Neural progenitor cell (in vitro differentiated cells): ENCODE data around the gene SHROOM3. TPM values are rescaled to one million over a fixed set of nuclear protein-coding genes. Genes with fewer than 3 reads are reported as not detected.

Experiments used
- DNase-seq: peaks from one replicate; pipeline ENCODE4 v3.0.0-alpha.2; 2016; ENCODE audit warnings: low spot score
- H2AFZ ChIP-seq: fragments of 200-600 bp; sonication (generic); replicated peaks from 2 replicates; pipeline ENCODE4 v1.6.1; 2016; ENCODE audit warnings: antibody characterized with exemption
- H3F3A ChIP-seq: fragments of 200-600 bp; sonication (generic); 2 replicates; pipeline ENCODE4 v1.6.1; 2016; ENCODE audit warnings: antibody characterized with exemption, low read depth
- H3K27ac ChIP-seq: fragments of 200-600 bp; sonication (generic); 2 replicates; pipeline ENCODE4 v1.5.1; 2016; ENCODE audit warnings: mild to moderate bottlenecking
- H3K27me3 ChIP-seq: fragments of 200-600 bp; sonication (generic); 2 replicates; pipeline ENCODE4 v1.6.1; 2016; ENCODE audit warnings: mild to moderate bottlenecking, moderate library complexity
- H3K36me3 ChIP-seq: fragments of 200-600 bp; sonication (generic); 2 replicates; pipeline ENCODE4 v1.5.1; 2016
- H3K4me1 ChIP-seq: fragments of 200-600 bp; sonication (generic); 2 replicates; pipeline ENCODE4 v1.6.1; 2016; ENCODE audit warnings: mixed run types
- H3K4me2 ChIP-seq: fragments of 200-600 bp; sonication (generic); 2 replicates; pipeline ENCODE4 v1.6.1; 2016
- H3K4me3 ChIP-seq: fragments of 200-600 bp; sonication (generic); 2 replicates; pipeline ENCODE4 v1.5.1; 2016
- H3K79me2 ChIP-seq: fragments of 200-600 bp; sonication (generic); 2 replicates; pipeline ENCODE4 v1.6.1; 2016; ENCODE audit warnings: low read depth
- H3K9ac ChIP-seq: fragments of 200-600 bp; sonication (generic); 2 replicates; pipeline ENCODE4 v1.6.1; 2016
- H3K9me3 ChIP-seq: fragments of 200-600 bp; sonication (generic); 2 replicates; pipeline ENCODE4 v1.5.1; 2016; ENCODE audit warnings: low read depth
- H4K20me1 ChIP-seq: fragments of 200-600 bp; sonication (generic); 2 replicates; pipeline ENCODE4 v1.6.1; 2016; ENCODE audit warnings: low read depth
- H3K27ac Mint-ChIP-seq: 3 replicates; pipeline ENCODE4 v1.8.0; 2021; ENCODE audit warnings: mixed read lengths
- H3K27me3 Mint-ChIP-seq: 2 replicates; pipeline ENCODE4 v1.8.0; 2022; ENCODE audit warnings: low read depth, mild to moderate bottlenecking, inconsistent platforms, moderate library complexity, mixed read lengths; ENCODE audit not compliant: insufficient read depth
- H3K36me3 Mint-ChIP-seq: 3 replicates; pipeline ENCODE4 v1.8.0; 2021; ENCODE audit warnings: mixed read lengths
- H3K4me1 Mint-ChIP-seq: 3 replicates; pipeline ENCODE4 v1.8.0; 2021; ENCODE audit warnings: mixed read lengths
- H3K4me3 Mint-ChIP-seq: 3 replicates; pipeline ENCODE4 v1.8.0; 2021; ENCODE audit warnings: mild to moderate bottlenecking, moderate library complexity, mixed read lengths
- H3K9me3 Mint-ChIP-seq: 3 replicates; pipeline ENCODE4 v1.8.0; 2020; ENCODE audit warnings: mixed read lengths
- CTCF ChIP-seq: fragments of 200-600 bp; sonication (generic); IDR thresholded peaks from 2 replicates; pipeline ENCODE4 v1.5.1; 2017; ENCODE audit warnings: antibody characterized with exemption, mild to moderate bottlenecking
- EZH2 ChIP-seq: fragments of 200-600 bp; sonication (generic); IDR thresholded peaks from 2 replicates; pipeline ENCODE4 v1.6.1; 2017; ENCODE audit warnings: antibody characterized with exemption, mild to moderate bottlenecking, moderate library complexity
- EZH2phosphoT487 ChIP-seq: fragments of 200-600 bp; sonication (generic); IDR thresholded peaks from 2 replicates; pipeline ENCODE4 v1.6.1; 2017; ENCODE audit warnings: antibody characterized with exemption
- total RNA-seq: library from RNA; depleted of rRNA; stranded (reverse); fragments of >200 nt; gene quantifications from 2 replicates; pipeline ENCODE4 v1.2.3, GENCODE V29; 2015; ENCODE audit warnings: low replicate concordance

Gene SHROOM3
- total RNA-seq, 1 donor from 2014 or later, result 36.6 TPM

- H3K4me1 ChIP-seq, result peaks cover under 1% of the 10 kb centered on the region
- Mint-ChIP-seq H3K27me3 (peaks cover 2% of the 10 kb centered on the region), H3K9me3 (no peaks in the 10 kb centered on the region), H3K4me3 (no peak overlapping the region), H3K27ac (no peak overlapping the region), H3K36me3 (peaks cover 26% of the 10 kb centered on the region), H3K4me1 (peaks cover 26% of the 10 kb centered on the region)
- H3K36me3 ChIP-seq, result no peaks in the 10 kb centered on the region
- H4K20me1 ChIP-seq, result peaks cover 46% of the 10 kb centered on the region
- no peak overlapping the region for H3K27ac ChIP-seq
- H2AFZ ChIP-seq, result no peak overlapping the region
- no peak overlapping the region for H3K9ac ChIP-seq
- H3F3A ChIP-seq, result peaks cover 5% of the 10 kb centered on the region
- no peaks in the 10 kb centered on the region for H3K27me3 ChIP-seq
- H3K9me3 ChIP-seq, result no peaks in the 10 kb centered on the region
- no peak overlapping the region for H3K4me2 ChIP-seq
- no peak overlapping the region for H3K4me3 ChIP-seq
- TF ChIP-seq CTCF, result no peak
- no peaks in the 10 kb centered on the region for H3K79me2 ChIP-seq
- DNase-seq, result no peak
Measured at GRCh38 chr4:76579596-76580375, 144.8 kb downstream of the SHROOM3 start.

DNA sequence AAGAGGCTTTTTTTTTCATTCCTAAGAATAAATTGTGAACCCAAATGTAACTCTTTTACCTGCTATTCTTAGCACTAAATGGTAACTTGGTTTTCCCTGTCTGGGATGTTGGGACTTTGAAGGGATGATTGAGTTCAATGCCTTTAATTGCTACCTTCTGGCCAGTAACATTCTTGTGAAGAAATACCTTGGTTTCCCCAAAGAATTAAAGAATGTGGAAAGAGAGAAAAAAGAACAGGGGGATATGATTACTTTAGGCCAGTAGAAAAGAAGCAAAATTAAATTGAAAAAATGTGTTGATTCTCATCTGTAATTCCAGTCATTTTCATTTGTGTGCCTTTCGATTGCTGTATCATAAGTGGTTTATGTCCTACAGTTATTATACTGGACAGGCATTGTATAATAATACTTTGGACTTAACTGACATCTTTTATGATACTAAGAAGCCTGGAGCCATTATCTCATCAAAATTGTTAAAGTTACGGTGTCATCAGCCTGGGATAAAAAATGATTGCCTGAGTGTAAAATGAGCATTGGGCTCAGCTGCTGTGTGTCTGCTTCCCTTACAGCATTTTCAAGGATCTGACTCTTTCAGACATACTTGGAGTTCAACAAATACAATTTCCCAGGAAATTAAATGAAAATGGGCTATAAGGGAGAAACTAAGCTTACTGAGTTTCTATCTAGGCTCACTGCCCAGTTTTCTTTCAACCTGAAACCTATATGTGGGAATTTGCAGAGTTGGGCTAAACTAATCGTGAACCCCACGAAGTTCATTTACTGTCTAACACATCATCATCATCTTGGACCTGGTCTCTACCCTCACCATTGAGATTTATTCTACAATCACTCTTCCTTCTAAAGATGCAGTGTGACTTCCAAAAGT, 146.3 kb downstream of the SHROOM3 start:
- peak overlapping the region; percentile 50 for H3K27ac Mint-ChIP-seq
- TF ChIP-seq EZH2, result no peak
- no peak for TF ChIP-seq CTCF
- TF ChIP-seq EZH2phosphoT487, result no peak
- H3K4me1 ChIP-seq, result peaks cover 15% of the 10 kb centered on the region

DNA sequence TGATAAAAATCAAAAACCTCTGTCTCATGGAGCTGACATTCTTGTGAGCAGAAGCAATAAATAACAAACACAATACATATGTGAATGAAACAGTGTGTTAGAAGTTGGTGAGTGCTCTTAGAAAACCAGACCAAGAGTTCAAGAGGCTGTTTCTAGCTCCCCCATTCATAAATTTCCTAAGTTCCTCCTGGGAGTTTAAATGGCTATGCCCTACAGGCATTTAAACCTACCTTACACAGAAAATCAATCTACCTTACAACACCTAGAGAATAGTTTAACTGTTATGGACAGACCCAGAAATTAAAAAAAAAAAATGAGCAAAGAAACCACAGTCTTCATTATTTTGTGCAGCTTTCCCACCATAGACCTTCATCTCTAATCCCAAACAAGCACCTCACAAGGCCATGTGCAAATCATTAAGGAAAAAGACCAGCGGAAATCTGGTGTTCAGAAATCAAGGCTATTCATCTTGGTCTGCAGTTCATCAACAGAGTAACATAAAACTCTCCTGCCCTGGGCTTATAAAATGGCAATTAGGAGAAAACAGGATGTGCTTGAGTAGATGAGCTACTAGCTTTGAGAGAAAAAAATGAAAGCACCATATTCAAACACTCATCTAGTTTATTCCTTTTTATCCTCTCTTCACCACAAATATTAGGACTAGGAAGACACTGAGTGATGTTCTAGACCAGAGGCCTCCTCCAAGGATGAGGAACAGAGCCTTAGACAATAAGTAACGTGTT, 147.2 kb downstream of the SHROOM3 start:
- Histone ChIP-seq H2AFZ (no peak overlapping the region), H3F3A (peaks cover 29% of the 10 kb centered on the region), H3K27ac (no peak overlapping the region), H4K20me1 (peaks cover 71% of the 10 kb centered on the region), H3K4me2 (no peak overlapping the region), H3K79me2 (no peaks in the 10 kb centered on the region), H3K27me3 (no peaks in the 10 kb centered on the region), H3K9ac (no peak overlapping the region), H3K9me3 (no peaks in the 10 kb centered on the region), H3K36me3 (no peaks in the 10 kb centered on the region), H3K4me1 (peaks cover 24% of the 10 kb centered on the region), H3K4me3 (no peak overlapping the region)
- peaks cover 51% of the 10 kb centered on the region for H3K4me1 Mint-ChIP-seq
- peaks cover 18% of the 10 kb centered on the region for H3K36me3 Mint-ChIP-seq
- H3K27ac Mint-ChIP-seq, result peak overlapping the region; percentile 50
- TF ChIP-seq EZH2phosphoT487 (no peak), CTCF (no peak), EZH2 (no peak)
- H3K4me3 Mint-ChIP-seq, result no peak overlapping the region
- no peak for DNase-seq
- H3K9me3 Mint-ChIP-seq, result no peaks in the 10 kb centered on the region
- H3K27me3 Mint-ChIP-seq, result peaks cover 2% of the 10 kb centered on the region

More for the DNA sequence above, 146.3 kb downstream of the SHROOM3 start:
- Histone ChIP-seq H2AFZ (no peak overlapping the region), H3K4me3 (no peak overlapping the region), H3K4me2 (no peak overlapping the region), H4K20me1 (peaks cover 62% of the 10 kb centered on the region), H3K9me3 (no peaks in the 10 kb centered on the region), H3K79me2 (no peaks in the 10 kb centered on the region), H3K36me3 (no peaks in the 10 kb centered on the region), H3K27me3 (no peaks in the 10 kb centered on the region), H3K9ac (no peak overlapping the region), H3K27ac (no peak overlapping the region), H3F3A (peaks cover 20% of the 10 kb centered on the region)
- H3K9me3 Mint-ChIP-seq, result no peaks in the 10 kb centered on the region
- H3K4me3 Mint-ChIP-seq, result no peak overlapping the region
- peaks cover 2% of the 10 kb centered on the region for H3K27me3 Mint-ChIP-seq
- H3K36me3 Mint-ChIP-seq, result peaks cover 18% of the 10 kb centered on the region
- no peak for DNase-seq
- H3K4me1 Mint-ChIP-seq, result peaks cover 42% of the 10 kb centered on the region
